Measurements from ENCODE around the gene SYNRG.

The SYNRG gene

GRCh38 chr17:37609170-37610040 lies at the start of gene SYNRG (continued):
- TF ChIP-seq HIC1 (tag by site-specific recombination; IDR thresholded peaks at IDR 0.05) (peak; percentile 86), ZBTB8A (tag by site-specific recombination; IDR thresholded peaks at IDR 0.05) (peak; percentile 99), OSR2 (tag by site-specific recombination; IDR thresholded peaks at IDR 0.05) (peak; percentile 55), TRIM28 (IDR thresholded peaks at IDR 0.05; ENCODE audit: borderline replicate concordance, low read length) (no peak), KLF17 (tag by site-specific recombination; IDR thresholded peaks at IDR 0.05) (peak; percentile 42; the same call in 1 of the 2 replicates), SP3 (tag by site-specific recombination; IDR thresholded peaks at IDR 0.05) (peak; percentile 82), ZNF274 (IDR thresholded peaks at IDR 0.05; ENCODE audit: low read length) (no peak), ZNF274 (tag by site-specific recombination; IDR thresholded peaks at IDR 0.05; ENCODE audit: borderline replicate concordance) (no peak), ZBTB17 (tag by site-specific recombination; IDR thresholded peaks at IDR 0.05) (0 out of 2 replicates have a peak, but pooled peaks have one; percentile 24), ZNF654 (tag by site-specific recombination; IDR thresholded peaks at IDR 0.05; ENCODE audit: low read depth) (peak; percentile 21; the same call in 1 of the 2 replicates), ZBTB7A (tag by site-specific recombination; IDR thresholded peaks at IDR 0.05; ENCODE audit: low read depth) (no peak), BCL11B (tag by site-specific recombination; IDR thresholded peaks at IDR 0.05; ENCODE audit: low read depth) (peak; percentile 94; the same call in 1 of the 2 replicates), ZNF513 (tag by site-specific recombination; IDR thresholded peaks at IDR 0.05) (peak; percentile 21; the same call in 1 of the 2 replicates), ZNF518A (tag by site-specific recombination; conservative IDR thresholded peaks at IDR 0.05; ENCODE audit: low read depth) (peak; percentile 45; the same call in 1 of the 2 replicates), ZBTB10 (tag by site-specific recombination; IDR thresholded peaks at IDR 0.05) (peak; percentile 25; the same call in 1 of the 2 replicates), CTCF (tag by site-specific recombination; IDR thresholded peaks at IDR 0.05) (peak; percentile 69; the same call in 1 of the 2 replicates), PRDM1 (tag by site-specific recombination; IDR thresholded peaks at IDR 0.05) (no peak), ZBTB26 (tag by site-specific recombination; optimal IDR thresholded peaks at IDR 0.05) (peak; percentile 72), KLF10 (tag by site-specific recombination; IDR thresholded peaks at IDR 0.05) (peak; percentile 93), ZNF501 (tag by site-specific recombination; IDR thresholded peaks at IDR 0.05) (no peak), ZNF610 (tag by site-specific recombination; IDR thresholded peaks at IDR 0.05; ENCODE audit: borderline replicate concordance) (no peak)
